ENCODE data around the gene VSTM2B.

VSTM2B gene

DNA sequence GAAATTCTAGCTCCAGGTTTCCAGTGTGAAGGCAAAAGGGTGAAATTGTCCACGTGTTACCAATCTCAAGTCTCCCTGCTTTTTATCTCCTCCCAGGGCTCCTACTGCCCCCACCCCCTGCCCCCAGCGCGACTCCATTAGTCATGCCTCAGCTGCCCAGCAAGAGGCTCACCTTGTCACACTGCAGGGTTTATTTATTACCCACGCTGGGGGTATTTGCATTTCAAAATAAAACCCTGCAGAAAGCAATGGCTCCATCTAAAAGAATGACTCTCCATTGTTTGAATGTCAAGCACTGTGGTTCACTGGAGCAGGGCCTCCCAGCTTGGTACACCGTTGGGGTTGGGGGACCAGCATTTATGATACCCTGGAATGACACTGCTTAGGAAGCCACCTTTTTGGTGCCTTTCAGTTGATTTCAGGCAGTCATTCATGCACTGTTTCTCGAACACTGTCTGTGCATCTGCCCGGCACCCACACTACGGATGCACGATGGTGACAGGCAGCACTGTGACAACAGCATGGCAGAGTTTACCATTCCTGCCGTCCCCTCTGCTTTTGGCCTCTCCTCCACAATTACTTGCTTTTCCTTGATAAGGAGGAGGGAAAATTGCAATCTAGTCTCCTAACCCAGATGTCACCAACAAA, 70.4 kb downstream of the VSTM2B start:
- DNase-seq (ENCODE audit: low read depth) = no peak

DNA sequence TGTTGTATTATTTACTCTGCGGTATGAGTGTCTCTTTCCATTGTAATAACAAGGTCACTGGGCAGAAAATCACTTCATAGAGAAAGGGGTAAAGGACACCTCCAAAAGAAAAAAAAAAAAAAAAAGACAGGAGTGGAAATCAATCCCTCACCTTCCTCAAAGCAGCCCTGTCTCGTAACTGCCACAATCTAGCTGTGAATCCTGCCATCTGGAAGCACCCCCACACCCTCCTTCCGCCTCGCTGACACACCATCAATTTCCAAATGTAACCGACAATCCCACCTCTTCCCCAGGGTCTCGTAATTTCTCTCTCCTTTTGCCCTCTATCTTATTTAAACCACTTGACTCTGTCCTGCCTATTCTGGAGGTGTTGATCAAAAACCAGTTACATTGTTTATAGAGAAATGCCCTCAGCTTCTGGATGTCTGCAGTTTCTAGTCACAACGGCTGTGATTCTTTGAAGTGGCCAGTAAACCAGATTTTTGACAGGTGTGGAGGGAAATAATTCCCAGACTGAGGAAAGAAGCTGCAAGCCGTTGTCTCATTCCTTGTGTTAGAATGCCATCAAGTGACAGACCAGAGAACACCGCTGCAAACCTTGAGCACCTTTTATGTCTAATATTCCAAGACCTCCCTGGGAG, 71.2 kb downstream of the VSTM2B start:
- no peak for DNase-seq (ENCODE audit: low read depth)

DNA sequence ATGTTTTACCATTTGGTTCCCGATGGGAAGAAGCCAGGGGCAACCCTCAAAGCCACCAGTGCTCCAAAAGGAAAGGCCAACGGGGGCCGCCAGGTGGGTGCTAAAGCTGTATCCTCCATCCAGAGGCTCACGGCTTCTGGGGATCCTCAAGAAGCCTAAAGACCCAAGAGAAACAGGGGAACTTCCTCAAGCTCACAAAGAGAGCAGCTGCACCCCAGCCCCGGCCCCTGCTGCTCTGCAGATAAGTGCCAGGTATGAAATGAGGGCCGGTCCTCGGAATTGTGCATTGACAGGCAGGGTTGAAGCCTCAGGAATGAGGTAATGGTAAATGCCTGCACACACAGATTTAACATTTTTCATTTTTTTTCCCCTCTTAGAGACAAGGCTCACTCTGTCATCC, 72.2 kb downstream of the VSTM2B start:
- DNase-seq (ENCODE audit: low read depth) = no peak

- no peak for DNase-seq (ENCODE audit: low read depth)
Observed at GRCh38 chr19:29598496-29598895, 72.7 kb downstream of the VSTM2B start.

DNA sequence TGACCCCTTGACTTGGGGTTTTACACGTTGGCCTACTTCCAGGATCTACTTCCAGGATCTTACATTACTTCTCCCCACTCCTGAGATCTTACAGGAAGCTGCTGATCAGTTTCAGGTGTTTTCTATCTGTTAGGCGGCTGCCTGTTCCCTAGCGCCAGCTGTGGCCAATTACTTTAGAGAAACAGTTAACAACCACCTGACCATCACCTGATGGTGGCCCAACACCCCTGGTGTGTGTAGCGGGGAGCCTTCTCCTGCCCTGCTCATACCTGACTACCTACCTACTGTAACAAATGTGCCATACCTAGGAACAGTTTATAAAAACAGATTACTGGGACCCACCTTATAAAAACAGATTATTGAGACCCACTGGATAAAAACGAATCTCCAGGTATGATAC, 77.5 kb downstream of the VSTM2B start:
- DNase-seq (ENCODE audit: low read depth) = no peak

DNA sequence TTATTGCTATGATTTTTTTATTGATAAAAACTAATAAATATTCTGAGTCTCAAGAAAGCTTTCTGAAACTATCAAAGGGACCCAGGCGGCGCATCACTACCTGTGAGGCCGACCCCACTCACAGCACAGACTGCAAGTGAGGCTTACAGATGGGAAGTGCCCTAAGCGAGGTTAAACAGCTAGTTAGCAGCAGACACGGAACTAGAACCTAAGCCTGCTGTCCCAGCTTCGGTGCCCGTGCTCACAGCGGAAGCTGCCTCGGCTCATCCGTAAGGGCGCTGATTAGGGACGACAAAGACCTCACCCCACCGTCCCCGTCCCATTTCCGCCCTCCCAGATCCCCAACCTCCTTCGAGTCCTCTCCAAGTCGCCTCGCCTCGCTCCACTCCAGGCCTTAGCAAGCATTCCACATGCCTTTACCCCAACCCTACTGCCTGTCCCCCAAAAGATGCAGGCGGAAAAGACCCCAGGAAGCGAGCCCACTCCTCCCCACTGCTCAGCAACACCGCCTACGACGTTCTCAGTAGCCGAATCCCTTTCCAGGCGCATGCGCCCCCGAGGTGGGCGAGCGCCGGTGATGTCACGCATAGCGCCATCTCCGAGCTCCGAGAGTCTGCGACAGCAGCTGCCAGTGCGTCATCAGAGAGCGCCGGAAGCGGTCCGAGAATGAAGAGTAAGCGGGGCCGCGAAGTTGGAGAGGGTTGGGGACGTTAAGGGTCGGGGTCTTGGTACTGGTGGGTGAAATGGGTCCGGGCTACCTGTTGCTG, 80.0 kb downstream of the VSTM2B start, which contains the start of gene POP4:
POP4 (plus strand) TSS at position 631 of the 767 bp plus-strand sequence; CDS start at position 667, 36 bp downstream.
- peak; percentile 97 for DNase-seq (ENCODE audit: low read depth)

DNA sequence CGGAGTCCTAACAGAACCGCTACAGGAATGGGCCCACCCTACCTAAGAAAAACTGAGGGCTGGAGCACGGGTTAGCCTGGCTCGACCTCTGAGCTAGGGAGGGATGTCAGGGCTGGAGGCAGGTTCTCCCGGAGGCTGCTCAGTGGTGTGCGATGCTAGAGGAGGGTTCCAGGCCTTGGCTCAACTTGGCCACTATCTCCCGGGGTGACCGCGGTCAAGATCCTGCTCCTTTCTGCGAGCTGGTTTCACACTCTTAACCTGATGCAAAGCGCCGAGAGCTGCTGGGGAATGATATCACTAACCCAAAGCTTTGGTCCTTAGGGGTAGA, 80.6 kb downstream of the VSTM2B start:
- no peak for DNase-seq (ENCODE audit: low read depth)

GRCh38 chr19:29609636-29610035, 83.8 kb downstream of the VSTM2B start:
- no peak for DNase-seq (ENCODE audit: low read depth)

- no peak for DNase-seq (ENCODE audit: low read depth)
Observed at GRCh38 chr19:29610213-29610573, 84.4 kb downstream of the VSTM2B start.

DNA sequence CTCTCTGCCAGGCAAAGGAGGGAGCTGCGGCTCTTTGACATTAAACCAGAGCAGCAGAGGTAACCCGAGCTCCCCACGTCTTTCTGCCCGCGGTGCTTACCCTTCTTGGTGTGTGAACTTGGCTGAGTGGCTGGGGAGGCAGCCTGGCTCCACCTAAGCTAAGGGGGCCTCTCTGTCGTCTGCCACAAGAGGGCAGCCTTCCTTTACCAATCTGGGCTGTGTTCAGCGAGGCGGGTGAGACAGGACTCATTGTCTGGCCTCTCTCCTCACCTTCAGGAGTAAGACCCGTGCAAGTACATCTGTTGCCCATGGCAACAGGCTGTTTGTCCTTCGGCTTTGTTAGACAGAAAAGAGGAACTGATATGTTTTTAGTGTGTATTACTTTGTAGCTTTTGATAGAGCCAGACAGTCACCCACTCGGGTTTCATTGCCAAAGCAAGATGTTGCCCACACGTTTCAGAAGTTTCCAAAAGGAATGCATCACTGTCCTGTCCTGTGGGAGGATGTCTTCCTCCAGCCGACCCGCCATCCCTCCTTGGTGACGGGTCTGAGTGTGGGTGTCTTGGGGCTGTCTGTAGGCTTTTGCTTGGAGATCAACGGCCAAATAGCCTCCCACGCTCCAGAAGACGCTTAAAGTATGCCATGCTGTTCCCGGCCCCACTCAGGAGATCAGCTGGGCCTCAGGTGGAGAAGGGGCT, 84.9 kb downstream of the VSTM2B start:
- peak; percentile 67 for DNase-seq (ENCODE audit: low read depth)

DNA sequence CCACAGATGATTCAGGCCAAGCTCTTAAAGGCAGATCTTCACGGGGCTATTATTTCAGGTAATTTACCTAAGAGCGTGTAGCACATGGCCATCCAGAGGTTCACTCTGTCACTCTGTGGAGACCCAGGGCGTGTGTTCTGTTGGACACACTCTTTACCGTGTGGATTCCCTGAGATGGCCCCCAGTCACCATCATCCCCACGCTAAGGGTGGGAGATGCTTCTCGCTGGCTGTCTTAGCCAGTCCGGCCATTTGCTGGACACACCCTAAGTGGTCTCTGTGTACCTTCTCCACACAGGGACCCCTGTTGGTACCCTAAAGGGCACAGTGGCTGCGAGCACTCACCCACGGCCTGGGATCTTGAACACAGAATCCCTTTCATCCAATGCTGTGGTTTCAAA, 86.3 kb downstream of the VSTM2B start:
- DNase-seq (ENCODE audit: low read depth) = no peak

- DNase-seq (ENCODE audit: low read depth) = no peak
Observed at GRCh38 chr19:29612801-29613595, 87.2 kb downstream of the VSTM2B start.

- no peak for DNase-seq (ENCODE audit: low read depth)
Observed at GRCh38 chr19:29614046-29614445, 88.3 kb downstream of the VSTM2B start.
